MM.1S (cell line): ENCODE results near the gene PLCH1.

Source experiments
- DNase-seq: peaks from one replicate; pipeline ENCODE4 v3.0.0-alpha.2; 2015
- H2AFZ ChIP-seq: fragments of 300-600 bp; sonication (generic); 2 replicates; pipeline ENCODE4 v1.6.0; 2016; ENCODE audit warnings: antibody characterized with exemption, low read length
- H3F3A ChIP-seq: fragments of 300-600 bp; sonication (generic); 2 replicates; pipeline ENCODE4 v1.6.1; 2016; ENCODE audit warnings: mild to moderate bottlenecking, antibody characterized with exemption, low read length, moderate library complexity, mixed read lengths; ENCODE audit not compliant: insufficient read depth
- H3K27ac ChIP-seq: fragments of 300-600 bp; sonication (generic); 2 replicates; pipeline ENCODE4 v1.5.1; 2016; ENCODE audit warnings: mild to moderate bottlenecking, low read length
- H3K27me3 ChIP-seq: fragments of 300-600 bp; sonication (generic); replicated peaks from 2 replicates; pipeline ENCODE4 v1.6.0; 2016; ENCODE audit warnings: low read length; ENCODE audit not compliant: insufficient read depth
- H3K36me3 ChIP-seq: fragments of 300-600 bp; sonication (generic); replicated peaks from 2 replicates; pipeline ENCODE4 v1.6.1; 2016; ENCODE audit warnings: mild to moderate bottlenecking, low read length, mixed read lengths; ENCODE audit not compliant: insufficient read depth
- H3K4me1 ChIP-seq: fragments of 300-600 bp; sonication (generic); 2 replicates; pipeline ENCODE4 v1.6.1; 2016; ENCODE audit warnings: low read length, mixed read lengths
- H3K4me2 ChIP-seq: fragments of 300-600 bp; sonication (generic); 2 replicates; pipeline ENCODE4 v1.6.0; 2016; ENCODE audit warnings: low read depth, low read length
- H3K4me3 ChIP-seq: fragments of 300-600 bp; sonication (generic); 2 replicates; pipeline ENCODE4 v1.5.1; 2016; ENCODE audit warnings: low read length, mixed read lengths
- H3K79me2 ChIP-seq: fragments of 300-600 bp; sonication (generic); 2 replicates; pipeline ENCODE4 v1.6.1; 2016; ENCODE audit warnings: mixed run types, low read length, mixed read lengths
- H3K9ac ChIP-seq: fragments of 300-600 bp; sonication (generic); 2 replicates; pipeline ENCODE4 v1.6.1; 2016; ENCODE audit warnings: low read length, mixed read lengths
- H3K9me2 ChIP-seq: fragments of 300-600 bp; sonication (generic); replicated peaks from 2 replicates; pipeline ENCODE4 v1.6.1; 2016; ENCODE audit warnings: mild to moderate bottlenecking, low read length, mixed read lengths; ENCODE audit not compliant: insufficient read depth
- H3K9me3 ChIP-seq: fragments of 300-600 bp; sonication (generic); replicated peaks from 2 replicates; pipeline ENCODE4 v1.6.1; 2016; ENCODE audit warnings: mild to moderate bottlenecking, low read length, mixed read lengths; ENCODE audit not compliant: insufficient read depth
- H4K20me1 ChIP-seq: fragments of 300-600 bp; sonication (generic); 2 replicates; pipeline ENCODE4 v1.6.1; 2016; ENCODE audit warnings: mild to moderate bottlenecking, low read length, moderate library complexity, mixed read lengths; ENCODE audit not compliant: insufficient read depth
- CTCF ChIP-seq: fragments of 300-600 bp; sonication (generic); IDR thresholded peaks from 2 replicates; pipeline ENCODE4 v1.5.1; 2016; ENCODE audit warnings: antibody characterized with exemption, low read length, mixed read lengths
- EZH2 ChIP-seq: fragments of 300-600 bp; sonication (generic); optimal IDR thresholded peaks from 2 replicates; pipeline ENCODE3; 2017; ENCODE audit warnings: low read depth, mild to moderate bottlenecking, antibody characterized with exemption, low read length, mixed read lengths
- EZH2phosphoT487 ChIP-seq: fragments of 300-600 bp; sonication (generic); IDR thresholded peaks from 2 replicates; pipeline ENCODE4 v1.6.1; 2018; ENCODE audit warnings: antibody characterized with exemption, low read length

PLCH1 gene

DNA sequence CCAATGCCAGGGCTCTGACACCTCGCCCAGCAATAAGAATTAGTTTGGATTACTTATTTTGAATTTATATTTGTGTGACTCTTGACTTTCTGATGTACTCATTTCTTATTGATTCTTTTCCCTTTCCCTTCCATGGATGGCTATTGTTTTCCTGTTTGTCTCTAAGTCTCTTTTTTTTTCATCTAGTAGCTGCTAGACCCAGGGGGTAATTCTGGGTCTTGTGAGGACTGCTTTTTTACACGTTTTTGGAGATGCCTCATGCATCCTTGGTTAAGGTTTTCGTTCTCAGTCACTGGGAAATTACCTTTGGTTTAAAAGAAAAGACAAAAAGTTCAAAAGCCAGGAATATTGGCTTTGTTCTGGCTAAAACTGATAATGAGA is 381.2 kb downstream of the PLCH1 start:
- Histone ChIP-seq H2AFZ (no peak overlapping the region), H3K9me3 (no peaks in the 10 kb centered on the region), H3K4me2 (no peak overlapping the region), H3K4me1 (peaks cover 10% of the 10 kb centered on the region; the same call in 1 of the 2 replicates), H4K20me1 (no peaks in the 10 kb centered on the region), H3K79me2 (no peaks in the 10 kb centered on the region), H3K4me3 (no peak overlapping the region), H3K9me2 (no peaks in the 10 kb centered on the region), H3K36me3 (no peaks in the 10 kb centered on the region), H3K9ac (no peak overlapping the region), H3K27ac (no peak overlapping the region), H3K27me3 (no peaks in the 10 kb centered on the region), H3F3A (no peaks in the 10 kb centered on the region)
- no peak for DNase-seq
- no peak for TF ChIP-seq EZH2
- TF ChIP-seq CTCF, result no peak
- TF ChIP-seq EZH2phosphoT487, result no peak

DNA sequence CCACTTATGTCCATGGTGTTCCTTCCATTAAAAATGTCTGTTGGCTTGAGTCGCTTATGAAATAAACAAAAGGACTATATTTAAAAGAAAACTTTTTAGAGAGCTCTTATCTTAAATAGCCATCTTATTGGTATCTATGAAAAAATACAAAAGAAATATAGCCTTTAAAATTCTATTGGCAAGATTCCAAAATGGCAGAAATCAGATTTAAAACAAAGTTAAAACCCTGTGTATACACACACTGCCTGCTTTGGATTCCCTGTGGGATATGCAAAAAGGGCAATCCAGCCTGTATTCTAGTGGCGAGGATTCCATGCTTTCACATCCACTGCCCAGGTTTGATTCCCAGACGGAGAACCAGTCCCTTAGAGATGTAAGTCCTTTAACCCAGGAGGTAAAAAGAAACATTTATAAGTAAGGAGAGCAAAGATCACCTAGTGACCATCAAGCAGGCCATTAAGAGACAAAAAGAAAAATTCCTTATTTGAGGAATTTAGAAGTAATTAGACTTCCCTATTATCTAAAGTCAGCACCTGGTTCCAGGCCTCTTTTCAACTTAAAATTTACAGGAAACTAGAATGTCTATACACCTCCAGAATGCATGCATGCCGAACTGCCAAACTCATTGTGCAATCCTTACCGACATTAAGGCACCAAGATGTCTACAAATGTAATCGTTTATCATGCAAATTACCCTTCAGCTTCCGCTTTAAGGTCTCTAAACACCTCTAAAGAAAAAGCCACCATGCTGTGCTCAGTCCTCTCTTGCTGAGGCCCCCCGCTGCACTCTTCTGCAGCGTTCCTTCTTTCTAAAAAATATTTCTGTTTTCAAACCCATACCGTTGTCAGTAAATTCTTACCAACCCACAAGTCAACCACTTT is 381.8 kb downstream of the PLCH1 start:
- Histone ChIP-seq H3K4me3 (no peak overlapping the region), H3F3A (no peaks in the 10 kb centered on the region), H3K4me2 (no peak overlapping the region), H3K27me3 (no peaks in the 10 kb centered on the region), H3K9ac (no peak overlapping the region), H3K9me2 (no peaks in the 10 kb centered on the region), H3K79me2 (no peaks in the 10 kb centered on the region), H3K4me1 (peaks cover 10% of the 10 kb centered on the region; the same call in 1 of the 2 replicates), H2AFZ (no peak overlapping the region), H3K27ac (no peak overlapping the region), H4K20me1 (no peaks in the 10 kb centered on the region), H3K9me3 (no peaks in the 10 kb centered on the region), H3K36me3 (no peaks in the 10 kb centered on the region)
- no peak for DNase-seq
- TF ChIP-seq EZH2phosphoT487, result no peak
- no peak for TF ChIP-seq CTCF
- no peak for TF ChIP-seq EZH2

GRCh38 chr3:155360281-155360680 is 384.6 kb downstream of the PLCH1 start:
- no peaks in the 10 kb centered on the region for H3F3A ChIP-seq

More at GRCh38 chr3:155360281-155360680, 384.6 kb downstream of the PLCH1 start:
- no peaks in the 10 kb centered on the region for H3K9me3 ChIP-seq
- DNase-seq, result no peak
- H4K20me1 ChIP-seq, result no peaks in the 10 kb centered on the region
- no peaks in the 10 kb centered on the region for H3K36me3 ChIP-seq
- H3K4me3 ChIP-seq, result no peak overlapping the region
- H3K4me2 ChIP-seq, result no peak overlapping the region
- H2AFZ ChIP-seq, result no peak overlapping the region
- TF ChIP-seq CTCF, result no peak
- no peak for TF ChIP-seq EZH2
- TF ChIP-seq EZH2phosphoT487, result no peak
- H3K27me3 ChIP-seq, result no peaks in the 10 kb centered on the region
- no peak overlapping the region for H3K27ac ChIP-seq
- H3K9ac ChIP-seq, result no peak overlapping the region
- H3K9me2 ChIP-seq, result no peaks in the 10 kb centered on the region
- H3K79me2 ChIP-seq, result no peaks in the 10 kb centered on the region
- H3K4me1 ChIP-seq, result no peaks in the 10 kb centered on the region
